A204.1 (cell line): ENCODE measurements around the gene KRTAP9-7.

ENCODE experiments used
- FAIRE-seq: peaks from 2 replicates; lab custom pipeline; 2012; peaks lifted over from hg19 to GRCh38; lab: Jason Lieb, UNC

The KRTAP9-7 gene

GRCh38 chr17:41322094-41322902, 46.8 kb downstream of the KRTAP9-7 start:
- peak; percentile 44 for FAIRE-seq

GRCh38 chr17:41322903-41323895, 47.7 kb downstream of the KRTAP9-7 start:
- no peak for FAIRE-seq

GRCh38 chr17:41324180-41325075, 48.9 kb downstream of the KRTAP9-7 start:
- no peak for FAIRE-seq

GRCh38 chr17:41325126-41325525, 49.6 kb downstream of the KRTAP9-7 start:
- no peak for FAIRE-seq

DNA sequence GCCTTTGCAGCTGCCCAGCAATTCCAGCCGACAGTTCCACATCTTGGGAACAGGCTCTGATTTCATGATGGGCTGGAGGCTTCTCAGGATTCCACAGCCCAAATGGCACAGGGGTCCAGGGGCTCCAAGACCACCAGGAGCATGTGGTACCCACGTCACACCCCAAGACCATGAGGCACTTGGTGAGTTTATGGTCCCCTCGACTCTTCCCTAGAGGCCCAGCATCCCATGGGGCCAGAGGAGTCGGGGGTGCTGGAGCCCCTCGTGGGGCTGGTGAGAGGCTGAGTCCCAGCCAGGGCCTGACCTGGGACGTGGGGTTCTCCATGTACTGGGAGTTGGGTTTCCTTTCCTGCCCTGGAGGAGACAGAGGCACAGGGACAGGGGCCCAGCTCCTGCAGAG, 50.1 kb downstream of the KRTAP9-7 start:
- FAIRE-seq: no peak
